Liver (tissue), 9 donors: ENCODE data around the gene PLA2G4F. TPM values are rescaled to one million over a fixed set of nuclear protein-coding genes. Genes with fewer than 3 reads are reported as not detected.

Source experiments
- DNase-seq: peaks from one replicate; pipeline ENCODE4 v3.0.0-alpha.2; 2017; ENCODE audit warnings: low spot score
- H3K27ac ChIP-seq, 2 donors: one replicate each; pipeline ENCODE4 v1.7.0; 2013; ENCODE audit warnings: inconsistent platforms in 2 of 2, low read length in 2 of 2, control low read depth in 1 of 2, low read depth in 1 of 2, mild to moderate bottlenecking in 1 of 2
- H3K27me3 ChIP-seq, 4 donors: one replicate each; pipeline versions ENCODE4 v1.6.1 to v1.7.0; 2013; ENCODE audit warnings: low read length in 3 of 4, inconsistent platforms in 1 of 4, mild to moderate bottlenecking in 1 of 4, moderate library complexity in 1 of 4; ENCODE audit not compliant: control insufficient read depth in 4 of 4, insufficient read depth in 4 of 4
- H3K36me3 ChIP-seq, 4 donors: one replicate each; pipeline versions ENCODE4 v1.6.1 to v1.7.0; 2013; ENCODE audit warnings: low read length in 3 of 4, mild to moderate bottlenecking in 3 of 4, low read depth in 1 of 4, moderate library complexity in 1 of 4; ENCODE audit not compliant: control insufficient read depth in 4 of 4, insufficient read depth in 3 of 4
- H3K4me1 ChIP-seq, 4 donors: one replicate each; pipeline versions ENCODE4 v1.6.1 to v1.7.0; 2013; ENCODE audit warnings: low read length in 3 of 4, mild to moderate bottlenecking in 3 of 4, moderate library complexity in 1 of 4; ENCODE audit not compliant: control insufficient read depth in 4 of 4, insufficient read depth in 4 of 4
- H3K4me3 ChIP-seq, 3 donors: one replicate each; pipeline versions ENCODE4 v1.6.1 to v1.7.0; 2013; ENCODE audit warnings: low read length in 3 of 3, control low read depth in 1 of 3, low read depth in 1 of 3, mild to moderate bottlenecking in 1 of 3
- H3K9ac ChIP-seq, 2 donors: one replicate each; pipeline ENCODE4 v1.7.0; 2013; ENCODE audit warnings: low read length in 2 of 2, mild to moderate bottlenecking in 2 of 2, moderate library complexity in 2 of 2, control low read depth in 1 of 2, low read depth in 1 of 2
- H3K9me3 ChIP-seq, 4 donors: one replicate each; pipeline versions ENCODE4 v1.6.1 to v1.7.0; 2013; ENCODE audit warnings: low read length in 3 of 4; ENCODE audit not compliant: control insufficient read depth in 4 of 4
- CTCF ChIP-seq: fragments of 150-350 bp; IDR thresholded peaks from 2 replicates; pipeline ENCODE4 v1.5.1; 2017; ENCODE audit warnings: improper control_type of control experiment, low read depth, low read length; ENCODE audit not compliant: missing input control
- EGR1 ChIP-seq, 2 donors: IDR thresholded peaks; 2 replicates each; pipeline ENCODE4 v1.6.1; 2016 to 2018; ENCODE audit warnings: antibody characterized with exemption in 2 of 2, low read depth in 2 of 2
- FOXA1 ChIP-seq: IDR thresholded peaks from 2 replicates; pipeline ENCODE4 v1.6.1; 2016; ENCODE audit warnings: antibody characterized with exemption
- GABPA ChIP-seq, 2 donors: IDR thresholded peaks in 1 of 2; conservative IDR thresholded peaks in 1 of 2; 2 replicates each; pipeline ENCODE4 v1.6.1; 2016; ENCODE audit warnings: antibody characterized with exemption in 2 of 2, mild to moderate bottlenecking in 1 of 2, moderate library complexity in 1 of 2
- HNF4G ChIP-seq: IDR thresholded peaks from 2 replicates; pipeline ENCODE4 v1.6.1; 2016; ENCODE audit warnings: antibody characterized with exemption
- RXRA ChIP-seq, 2 donors: IDR thresholded peaks; 2 replicates each; pipeline ENCODE4 v1.6.1; 2017 to 2018; ENCODE audit warnings: antibody characterized with exemption in 2 of 2, mild to moderate bottlenecking in 1 of 2
- WGBS: extraction: QIAGEN DNeasy Blood & Tissue Kit; methylation state at CpG from one replicate; pipeline ENCODE4 v1.1.7; 2013; 5-methylcytosine and 5-hydroxymethylcytosine counted together
- polyA plus RNA-seq, 2 donors: library from polyadenylated mRNA; stranded (reverse) in 1 of 2; unstranded in 1 of 2; fragments of 200-250 nt in 1 of 2; fragments of >200 nt in 1 of 2; fragmentation: Nextera tagmentation in 1 of 2; extraction: Ambion mirVana in 1 of 2; gene quantifications; one replicate each; pipeline versions ENCODE4 v1.2.1 to v1.2.3, GENCODE V29; 2013 to 2015
- total RNA-seq, 2 donors: library from RNA; depleted of rRNA; stranded (reverse); fragments of >200 nt; gene quantifications; one replicate each; pipeline ENCODE4 v1.2.3, GENCODE V29; 2014
- TF ChIP-seq, protein P1 (sequence below): IDR thresholded peaks from 2 replicates; pipeline ENCODE4 v1.6.1; 2016; ENCODE audit warnings: antibody characterized with exemption
- TF ChIP-seq, protein P2 (sequence below): IDR thresholded peaks from 2 replicates; pipeline ENCODE4 v1.6.1; 2016; ENCODE audit warnings: antibody characterized with exemption
- donor health status: healthy.
- donor health status: healthy.
- donor health status: healthy.
- donor health status: healthy.
- donor health status: healthy.

The PLA2G4F gene
- total and polyA plus RNA-seq, 4 donors, result not detected

GRCh38 chr15:42097018-42097417 lies 59.4 kb downstream of the PLA2G4F start:
- peaks cover 0 to 3% (median 0%) of the 10 kb centered on the region in 4 donors for H3K9me3 ChIP-seq
- H3K4me3 ChIP-seq, result no peak overlapping the region
- H3K27me3 ChIP-seq, result no peaks in the 10 kb centered on the region
- 84% methylated on average over 5 of the region's 5 CpGs for WGBS
- TF ChIP-seq GABPA (IDR thresholded peaks at IDR 0.05 in 1 of 2, conservative IDR thresholded peaks at IDR 0.05 in 1 of 2), result no peak
- TF ChIP-seq, protein P1, sequence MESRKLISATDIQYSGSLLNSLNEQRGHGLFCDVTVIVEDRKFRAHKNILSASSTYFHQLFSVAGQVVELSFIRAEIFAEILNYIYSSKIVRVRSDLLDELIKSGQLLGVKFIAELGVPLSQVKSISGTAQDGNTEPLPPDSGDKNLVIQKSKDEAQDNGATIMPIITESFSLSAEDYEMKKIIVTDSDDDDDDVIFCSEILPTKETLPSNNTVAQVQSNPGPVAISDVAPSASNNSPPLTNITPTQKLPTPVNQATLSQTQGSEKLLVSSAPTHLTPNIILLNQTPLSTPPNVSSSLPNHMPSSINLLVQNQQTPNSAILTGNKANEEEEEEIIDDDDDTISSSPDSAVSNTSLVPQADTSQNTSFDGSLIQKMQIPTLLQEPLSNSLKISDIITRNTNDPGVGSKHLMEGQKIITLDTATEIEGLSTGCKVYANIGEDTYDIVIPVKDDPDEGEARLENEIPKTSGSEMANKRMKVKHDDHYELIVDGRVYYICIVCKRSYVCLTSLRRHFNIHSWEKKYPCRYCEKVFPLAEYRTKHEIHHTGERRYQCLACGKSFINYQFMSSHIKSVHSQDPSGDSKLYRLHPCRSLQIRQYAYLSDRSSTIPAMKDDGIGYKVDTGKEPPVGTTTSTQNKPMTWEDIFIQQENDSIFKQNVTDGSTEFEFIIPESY, result no peak
- H3K4me1 ChIP-seq, result no peaks in the 10 kb centered on the region
- DNase-seq, result no peak
- H3K36me3 ChIP-seq, result no peaks in the 10 kb centered on the region
- H3K27ac ChIP-seq, result no peak overlapping the region
- H3K9ac ChIP-seq, result no peak overlapping the region

DNA sequence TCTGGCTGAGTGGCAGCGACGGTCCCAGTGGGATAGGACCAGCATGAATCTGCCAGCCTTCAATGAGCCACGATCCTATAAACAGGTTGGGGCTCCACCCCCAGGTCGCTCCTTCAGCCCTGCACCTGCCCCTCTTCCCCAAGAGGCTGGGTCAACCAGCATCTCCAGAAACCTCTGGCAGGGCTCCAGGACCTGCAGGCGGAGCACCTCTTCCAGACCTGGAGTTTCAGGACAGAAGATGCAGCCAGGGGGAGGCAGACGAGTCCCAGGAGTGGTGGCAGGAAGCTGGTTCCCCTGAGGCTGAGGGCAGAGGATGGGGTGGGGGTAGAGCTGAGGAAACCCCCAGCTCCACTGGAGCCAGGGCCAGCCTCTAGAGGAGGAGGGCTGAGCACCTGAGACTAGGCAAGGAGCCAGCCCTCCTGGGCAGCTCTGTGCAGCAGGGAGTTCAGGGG lies 61.9 kb downstream of the PLA2G4F start, which contains the start of gene PLA2G4D:
Gene PLA2G4D (minus strand): TSS at position 51 of the 452 bp plus-strand sequence. CDS start 103 bp downstream, outside the sequence.
- no peak for DNase-seq
- Histone ChIP-seq H3K9ac (no peak within 1 kb of the TSS), H3K4me3 (no peak within 1 kb of the TSS), H3K9me3 (peaks cover 0 to 3% (median 0%) of the 10 kb centered on the region in 4 donors), H3K4me1 (no peaks in the 10 kb centered on the region), H3K27me3 (no peaks in the 10 kb centered on the region), H3K36me3 (no peaks in the 10 kb centered on the region), H3K27ac (no peak within 1 kb of the TSS)
- 85% methylated on average over 6 of the region's 6 CpGs for WGBS
- TF ChIP-seq HNF4G (no peak), FOXA1 (no peak)

GRCh38 chr15:42093966-42094365 lies 62.5 kb downstream of the PLA2G4F start:
- no peaks in the 10 kb centered on the region for H3K27me3 ChIP-seq
- no peaks in the 10 kb centered on the region for H3K36me3 ChIP-seq
- DNase-seq, result no peak
- H3K4me1 ChIP-seq, result no peaks in the 10 kb centered on the region
- H3K9ac ChIP-seq, result no peak overlapping the region
- 93% methylated on average over 7 of the region's 7 CpGs for WGBS
- no peak for TF ChIP-seq HNF4G
- TF ChIP-seq CTCF, result no peak
- TF ChIP-seq EGR1 (IDR thresholded peaks at IDR 0.05; ENCODE audit: low read depth in 2 of 2), result no peak
- TF ChIP-seq RXRA (IDR thresholded peaks at IDR 0.05), result no peak
- TF ChIP-seq, protein P2, sequence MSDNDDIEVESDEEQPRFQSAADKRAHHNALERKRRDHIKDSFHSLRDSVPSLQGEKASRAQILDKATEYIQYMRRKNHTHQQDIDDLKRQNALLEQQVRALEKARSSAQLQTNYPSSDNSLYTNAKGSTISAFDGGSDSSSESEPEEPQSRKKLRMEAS, result no peak
- no peak overlapping the region for H3K4me3 ChIP-seq
- H3K27ac ChIP-seq, result no peak overlapping the region
- H3K9me3 ChIP-seq, result peaks cover 0 to 3% (median 0%) of the 10 kb centered on the region in 4 donors
